Measurements from ENCODE around the gene DDX56. TPM values are rescaled to one million over a fixed set of nuclear protein-coding genes. Genes with fewer than 3 reads are reported as not detected.
A peak's percentile ranks its signal among the peaks of the same experiment; 100 is the strongest.

DDX56 gene
- total RNA-seq, 2 experiments from 2014 or later: 59.0 to 59.6 TPM

DNA sequence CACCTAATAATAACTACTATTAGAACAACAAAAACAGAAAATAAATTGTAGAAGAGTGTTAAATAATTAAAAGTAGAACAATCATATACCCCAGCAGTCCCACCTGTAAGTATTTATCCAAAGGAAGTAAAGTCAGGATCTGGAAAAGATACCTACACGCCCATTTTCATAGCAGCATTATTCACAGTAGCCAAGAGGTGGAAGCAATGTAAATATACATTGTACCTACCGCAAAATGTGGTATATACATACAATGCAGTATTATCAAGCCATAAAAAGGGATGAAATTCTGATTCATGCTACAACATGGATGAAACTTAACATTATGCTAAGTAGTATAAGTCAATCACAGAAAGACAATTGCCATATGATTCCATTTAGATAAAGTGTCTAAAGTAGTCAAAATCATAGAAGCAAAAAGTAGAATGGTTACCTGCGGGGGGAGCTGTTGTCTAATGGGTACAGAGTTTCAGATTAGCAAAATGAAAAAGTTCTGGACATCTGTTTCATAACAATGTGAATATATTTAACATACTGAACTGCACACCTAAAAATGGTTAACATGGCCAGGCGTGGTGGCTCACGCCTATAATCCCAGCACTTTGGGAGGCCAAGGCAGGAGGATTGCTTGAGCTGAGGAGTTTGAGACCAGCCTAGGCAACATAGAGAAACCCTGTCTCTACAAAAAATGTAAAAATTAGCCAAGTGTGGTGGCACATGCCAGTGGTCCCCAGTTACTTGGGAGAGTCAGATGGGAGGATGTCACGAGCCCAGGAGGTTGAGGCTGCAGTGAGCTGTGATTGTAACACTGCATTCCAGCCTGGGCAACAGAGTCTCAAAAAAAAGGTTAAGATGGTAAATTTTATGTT is 14.4 kb upstream of the DDX56 start:
- DNase-seq: peak; percentile 73
- peaks cover 18% of the 10 kb centered on the region for H3K4me1 Mint-ChIP-seq
- H3K36me3 Mint-ChIP-seq (ENCODE audit: low read depth): no peaks in the 10 kb centered on the region
- POLR2A ChIA-PET: interaction anchor here (0.6 to 1.5 kb wide), 8 partner anchors 14 to 372 kb away, joined by 3 to 5 read pairs (median 3); partner anchors contain the start of genes DDX56 and H2AZ2
- H3K9me3 Mint-ChIP-seq: no peaks in the 10 kb centered on the region
- H3K4me3 Mint-ChIP-seq: no peak overlapping the region
- peaks cover under 1% of the 10 kb centered on the region for H3K27me3 Mint-ChIP-seq
- H3K27ac Mint-ChIP-seq: peak overlapping the region; percentile 31
- CTCF ChIA-PET: interaction anchor here (0.6 to 1.3 kb wide), 4 partner anchors 111 to 332 kb away, joined by 3 to 5 read pairs (median 4); no protein-coding TSS in a partner anchor

DNA sequence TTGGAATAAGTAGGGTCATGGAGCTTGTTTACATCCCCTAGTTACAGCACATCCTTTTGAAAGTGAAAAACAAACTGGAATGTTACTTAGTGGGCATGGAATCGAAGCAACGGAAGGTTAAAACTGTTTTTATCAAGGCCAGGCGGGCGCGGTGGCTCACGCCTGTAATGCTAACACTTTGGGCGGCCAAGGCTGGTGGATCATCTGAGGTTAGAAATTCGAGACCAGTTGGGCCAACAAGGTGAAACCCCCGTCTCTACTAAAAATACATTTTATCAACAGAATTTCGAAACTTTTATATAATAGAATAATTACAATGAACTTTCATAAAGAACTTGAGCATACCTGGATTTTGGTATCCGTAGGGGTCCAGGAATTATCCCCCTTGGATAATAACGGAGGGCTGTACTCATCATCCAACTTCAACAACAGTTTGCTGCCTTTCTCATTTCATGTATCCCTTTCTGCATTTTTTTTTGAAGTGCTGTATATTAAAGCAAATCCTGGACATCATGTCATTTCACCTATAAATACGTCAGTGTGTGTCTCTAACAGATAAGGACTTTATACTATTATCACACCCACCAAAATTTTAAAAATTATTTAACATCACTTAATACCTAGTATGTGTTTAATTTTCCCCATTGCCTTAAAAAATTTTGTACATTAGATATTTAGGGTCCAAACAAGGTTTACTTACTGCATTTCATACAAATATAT is 9.6 kb upstream of the DDX56 start:
- Mint-ChIP-seq H3K36me3 (ENCODE audit: low read depth) (peaks cover 24% of the 10 kb centered on the region), H3K9me3 (no peaks in the 10 kb centered on the region), H3K27me3 (no peaks in the 10 kb centered on the region), H3K4me1 (peaks cover 47% of the 10 kb centered on the region), H3K27ac (peak overlapping the region; percentile 85), H3K4me3 (peak overlapping the region; percentile 92)
- ChIA-PET POLR2A (interaction anchor here (0.7 to 5.3 kb wide), 18 partner anchors 8 to 396 kb away, joined by 3 to 96 read pairs (median 11); partner anchors contain the start of genes DDX56, H2AZ2, MYO1G and NUDCD3), CTCF (interaction anchor here (1.3 to 3.4 kb wide), 5 partner anchors 18 to 274 kb away, joined by 5 to 16 read pairs (median 7); no protein-coding TSS in a partner anchor)
- no peak for DNase-seq

DNA sequence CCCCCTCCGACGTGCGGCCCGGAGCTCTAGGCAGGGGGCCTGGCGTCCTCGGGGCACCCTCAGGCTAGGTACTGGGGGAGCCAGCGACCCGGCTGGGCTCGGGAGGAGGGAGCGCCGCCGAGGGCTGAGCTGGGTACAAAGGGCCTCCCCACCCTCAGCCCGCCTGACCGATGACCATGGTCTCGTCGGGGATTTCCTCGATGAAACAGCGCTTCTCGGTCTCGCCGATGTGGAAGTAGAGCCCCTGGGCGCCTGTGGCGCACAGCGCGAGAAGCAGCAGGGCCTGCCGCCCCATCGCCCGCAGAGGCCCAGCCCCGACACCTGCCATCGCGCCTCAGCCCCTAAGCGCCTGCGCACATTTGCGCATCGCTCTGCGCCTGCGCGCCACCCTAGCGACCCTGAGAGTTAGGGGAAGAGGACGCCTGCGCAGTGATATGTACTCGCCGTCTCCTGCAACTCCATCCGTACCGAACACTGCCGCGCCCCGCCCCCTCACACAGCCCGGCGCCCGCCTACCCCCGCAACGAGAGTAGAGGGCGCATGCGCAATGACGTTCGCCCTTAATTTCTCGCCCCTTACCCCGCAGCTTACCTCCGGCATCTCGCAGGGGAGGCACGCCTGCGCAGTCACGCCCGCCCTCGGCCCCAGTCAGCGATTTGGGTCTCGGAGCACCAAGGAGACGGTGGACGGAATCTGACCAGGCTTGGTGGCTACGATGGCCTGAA is 8.3 kb upstream of the DDX56 start, which contains the start of gene TMED4:
Gene TMED4 (minus strand): TSS at position 353 of the 725 bp plus-strand sequence. CDS start 25 bp downstream, at position 328.
- peaks cover 42% of the 10 kb centered on the region for H3K4me1 Mint-ChIP-seq
- H3K27me3 Mint-ChIP-seq: no peaks in the 10 kb centered on the region
- ChIA-PET POLR2A (interaction anchor here (0.6 to 5.3 kb wide), 34 partner anchors 10 to 554 kb away, joined by 3 to 96 read pairs (median 4); partner anchors contain the start of genes DDX56, H2AZ2, MYO1G and NUDCD3), CTCF (interaction anchor here (0.7 to 3.4 kb wide), 11 partner anchors 8 to 339 kb away, joined by 3 to 16 read pairs (median 5); partner anchors contain the start of gene DDX56)
- peaks cover 30% of the 10 kb centered on the region for H3K36me3 Mint-ChIP-seq (ENCODE audit: low read depth)
- peak; percentile 100 for DNase-seq
- no peaks in the 10 kb centered on the region for H3K9me3 Mint-ChIP-seq
- peak within 1 kb of the TSS; percentile 92 for H3K4me3 Mint-ChIP-seq
- peak within 1 kb of the TSS; percentile 85 for H3K27ac Mint-ChIP-seq

DNA sequence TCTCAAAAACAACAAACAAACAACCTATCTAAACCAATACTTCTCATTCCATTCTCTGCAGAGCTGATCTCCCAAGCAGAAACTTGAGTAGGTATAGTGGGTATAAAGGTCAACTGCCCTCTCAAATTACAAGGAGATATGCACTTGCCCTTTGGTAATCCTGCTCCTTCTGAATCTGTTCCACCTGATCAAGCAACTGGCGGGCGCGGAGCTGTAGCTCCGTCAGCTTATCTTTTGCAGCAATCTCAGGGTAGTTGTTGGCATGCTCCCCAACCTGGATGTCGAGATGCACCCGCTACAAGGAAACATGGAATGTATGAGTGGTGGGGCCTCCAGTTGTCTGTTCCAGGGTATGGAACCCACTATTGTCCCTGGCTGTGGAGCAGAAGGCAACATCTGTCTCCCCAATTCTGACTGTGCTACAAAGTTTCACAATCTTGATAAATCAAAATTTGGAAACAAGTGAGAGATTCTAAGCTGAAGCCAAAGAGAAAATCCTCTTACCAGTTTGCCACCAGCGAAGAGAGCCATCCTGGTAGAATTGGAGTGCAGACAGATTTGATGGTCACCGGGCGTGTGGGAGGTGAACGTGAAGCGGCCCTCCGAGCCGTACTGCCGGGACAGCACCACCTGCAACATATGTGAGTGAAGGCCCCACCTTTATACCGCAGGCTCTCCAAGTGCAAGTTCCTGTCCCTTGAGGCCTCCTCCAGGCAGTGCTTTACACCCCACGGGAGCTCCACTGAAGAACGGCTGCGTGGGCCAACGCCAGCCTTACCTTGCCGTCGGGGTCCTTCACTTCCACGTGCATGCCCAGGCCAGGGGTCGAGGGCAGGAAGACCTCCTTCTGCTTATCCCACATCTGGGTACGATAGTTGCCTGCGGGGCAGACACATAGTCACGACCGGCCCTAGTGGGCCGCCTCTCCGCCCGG is 7.5 kb upstream of the DDX56 start:
- no peaks in the 10 kb centered on the region for H3K9me3 Mint-ChIP-seq
- peak overlapping the region; percentile 85 for H3K27ac Mint-ChIP-seq
- ChIA-PET CTCF (interaction anchor here (0.7 to 3.4 kb wide), 12 partner anchors 9 to 418 kb away, joined by 3 to 16 read pairs (median 4); no protein-coding TSS in a partner anchor), POLR2A (interaction anchor here (0.7 to 5.3 kb wide), 28 partner anchors 9 to 555 kb away, joined by 3 to 96 read pairs (median 6); partner anchors contain the start of genes DDX56, H2AZ2, MYO1G and NUDCD3)
- peaks cover 43% of the 10 kb centered on the region for H3K4me1 Mint-ChIP-seq
- H3K4me3 Mint-ChIP-seq: peak overlapping the region; percentile 92
- H3K36me3 Mint-ChIP-seq (ENCODE audit: low read depth): peaks cover 31% of the 10 kb centered on the region
- DNase-seq: peak; percentile 59
- no peaks in the 10 kb centered on the region for H3K27me3 Mint-ChIP-seq

DNA sequence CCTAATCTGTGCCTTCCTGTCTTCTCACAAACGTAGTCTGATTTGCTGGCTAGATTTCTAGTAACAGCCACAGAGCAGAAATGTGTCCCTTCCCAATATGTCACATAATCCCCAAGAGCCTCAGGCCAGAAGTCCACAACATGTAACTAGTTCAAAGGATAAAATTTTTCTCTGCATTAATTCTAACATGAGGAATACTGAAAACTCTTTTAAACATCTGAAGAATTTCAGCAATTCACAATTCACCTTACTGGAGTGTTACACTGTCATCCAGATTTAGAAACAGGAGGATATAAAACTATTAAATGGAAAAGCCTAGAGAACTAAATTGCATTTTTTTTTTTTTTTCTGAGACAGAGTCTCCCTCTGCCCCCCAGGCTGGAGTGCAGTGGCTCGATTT is 2.5 kb upstream of the DDX56 start:
- Mint-ChIP-seq H3K27ac (peak overlapping the region; percentile 4), H3K4me1 (peaks cover 68% of the 10 kb centered on the region), H3K27me3 (no peaks in the 10 kb centered on the region), H3K9me3 (no peaks in the 10 kb centered on the region), H3K4me3 (peak overlapping the region; percentile 1), H3K36me3 (ENCODE audit: low read depth) (peaks cover 68% of the 10 kb centered on the region)
- ChIA-PET CTCF (interaction anchor here (1.5 kb wide), 1 partner anchor 11 kb away, joined by 3 read pairs; no protein-coding TSS in a partner anchor), POLR2A (no interaction called here)
- DNase-seq: no peak

DNA sequence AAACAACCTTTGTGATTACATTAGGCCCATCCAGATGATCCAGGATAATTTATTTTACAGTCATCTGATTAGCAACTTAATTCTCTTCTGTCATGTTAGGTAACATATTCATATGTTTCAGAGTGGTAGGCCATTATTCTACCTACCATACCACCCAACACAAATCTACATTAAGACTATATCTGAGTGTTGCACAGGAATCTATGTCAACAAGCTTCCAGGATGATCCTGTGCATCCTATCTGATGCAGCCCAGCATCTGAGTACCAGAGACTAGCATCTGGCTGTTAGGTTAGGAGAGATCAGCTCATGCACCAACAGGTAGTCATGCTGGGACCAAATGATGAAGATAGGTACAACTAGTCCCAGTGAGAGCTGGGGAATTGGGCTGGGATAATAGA is 1.3 kb upstream of the DDX56 start:
- Mint-ChIP-seq H3K27ac (peak overlapping the region; percentile 87), H3K36me3 (ENCODE audit: low read depth) (peaks cover 71% of the 10 kb centered on the region), H3K4me1 (peaks cover 56% of the 10 kb centered on the region), H3K9me3 (no peaks in the 10 kb centered on the region), H3K27me3 (no peaks in the 10 kb centered on the region), H3K4me3 (peak overlapping the region; percentile 96)
- POLR2A ChIA-PET: interaction anchor here (1.2 to 5.1 kb wide), 9 partner anchors 10 to 273 kb away, joined by 5 to 34 read pairs (median 9); partner anchors contain the start of genes H2AZ2, NUDCD3 and OGDH
- CTCF ChIA-PET: interaction anchor here (1.2 to 3.4 kb wide), 2 partner anchors 10 to 12 kb away, joined by 3 to 26 read pairs; no protein-coding TSS in a partner anchor
- no peak for DNase-seq

DNA sequence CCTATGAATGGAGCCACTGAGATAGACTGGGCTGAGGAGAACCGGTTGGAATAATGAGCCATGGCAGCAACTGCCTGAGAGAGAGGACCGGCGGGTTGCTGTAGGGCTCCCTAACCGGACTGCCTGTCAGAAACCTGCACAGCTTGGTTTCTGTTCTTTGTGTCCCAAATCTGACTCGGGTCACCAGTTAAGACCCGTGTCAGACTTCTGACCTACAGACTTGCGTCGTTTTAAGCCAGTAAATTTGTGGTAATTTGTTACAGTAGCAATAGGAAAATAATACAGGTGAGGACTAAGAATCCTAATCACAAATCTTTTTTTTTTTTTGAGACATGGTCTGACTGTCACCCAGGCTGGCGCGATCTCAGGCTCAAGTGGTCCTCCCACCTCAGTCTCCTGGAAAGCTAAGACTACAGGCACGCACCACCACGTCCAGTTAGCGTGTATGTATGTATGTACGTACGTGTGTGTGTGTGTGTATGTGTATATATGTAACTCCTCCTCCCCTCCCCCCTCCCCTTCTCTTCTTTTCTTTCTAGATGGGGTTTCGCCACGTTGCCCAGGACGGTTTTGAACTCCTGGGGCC is 672 bp upstream of the DDX56 start:
- ChIA-PET CTCF (interaction anchor here (0.6 to 3.4 kb wide), 7 partner anchors 8 to 334 kb away, joined by 3 to 26 read pairs (median 4); no protein-coding TSS in a partner anchor), POLR2A (interaction anchor here (0.9 to 5.5 kb wide), 25 partner anchors 8 to 537 kb away, joined by 3 to 47 read pairs (median 7); partner anchors contain the start of genes H2AZ2, NUDCD3, OGDH and PURB)
- Mint-ChIP-seq H3K4me1 (peaks cover 50% of the 10 kb centered on the region), H3K4me3 (peak overlapping the region; percentile 96), H3K27me3 (no peaks in the 10 kb centered on the region), H3K27ac (peak overlapping the region; percentile 87), H3K36me3 (ENCODE audit: low read depth) (peaks cover 71% of the 10 kb centered on the region), H3K9me3 (no peaks in the 10 kb centered on the region)
- DNase-seq: no peak

DNA sequence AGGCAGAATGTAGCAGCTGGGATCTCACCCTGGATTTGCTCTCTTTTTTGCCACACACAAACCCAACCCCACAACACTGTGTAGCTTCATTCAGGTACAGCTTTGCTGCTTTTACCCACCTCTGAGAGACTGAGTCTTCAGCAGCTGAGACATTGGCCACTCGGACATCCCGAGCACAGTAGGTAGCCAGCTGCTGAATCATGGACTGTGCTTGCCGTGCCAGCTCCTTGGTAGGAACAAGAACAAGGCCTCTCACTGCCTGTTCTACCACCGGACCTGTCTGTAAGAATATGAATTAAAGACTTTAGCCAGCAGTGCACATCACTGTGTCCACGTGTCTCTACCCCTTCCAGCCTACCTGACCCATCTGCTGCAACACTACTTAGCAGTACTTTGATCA is 937 bp downstream of the DDX56 start:
- CTCF ChIA-PET: interaction anchor here (0.8 to 3.4 kb wide), 6 partner anchors 8 to 275 kb away, joined by 3 to 26 read pairs (median 4); partner anchors contain the start of gene TMED4
- no peaks in the 10 kb centered on the region for H3K27me3 Mint-ChIP-seq
- no peak for DNase-seq
- H3K9me3 Mint-ChIP-seq: no peaks in the 10 kb centered on the region
- peak overlapping the region; percentile 96 for H3K4me3 Mint-ChIP-seq
- H3K4me1 Mint-ChIP-seq: peaks cover 40% of the 10 kb centered on the region
- peak overlapping the region; percentile 87 for H3K27ac Mint-ChIP-seq
- peaks cover 72% of the 10 kb centered on the region for H3K36me3 Mint-ChIP-seq (ENCODE audit: low read depth)
- POLR2A ChIA-PET: interaction anchor here (0.9 to 5.5 kb wide), 16 partner anchors 8 to 315 kb away, joined by 3 to 47 read pairs (median 8); partner anchors contain the start of genes H2AZ2, NUDCD3, OGDH and PPIA

DNA sequence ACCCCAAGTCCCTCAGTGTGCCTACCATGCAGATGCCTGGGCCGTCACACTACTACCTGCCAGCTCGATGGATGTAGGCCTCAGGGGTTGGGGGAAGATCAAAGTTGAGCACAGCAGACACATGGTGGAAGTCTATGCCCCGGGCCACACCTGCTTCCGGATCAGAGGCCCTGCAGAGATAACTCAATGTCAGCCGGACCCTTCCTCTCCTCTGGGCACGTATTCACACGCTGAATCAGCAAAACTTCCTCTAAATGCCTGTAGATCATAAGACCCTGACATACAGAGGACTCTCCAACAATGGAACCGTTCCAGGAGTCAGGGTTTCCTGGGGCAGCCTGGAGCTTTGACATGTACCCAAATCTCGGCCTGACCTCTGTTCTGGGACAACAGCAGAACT is 3.7 kb downstream of the DDX56 start:
- Mint-ChIP-seq H3K4me3 (no peak overlapping the region), H3K4me1 (peaks cover 31% of the 10 kb centered on the region), H3K36me3 (ENCODE audit: low read depth) (peaks cover 84% of the 10 kb centered on the region), H3K27ac (no peak overlapping the region), H3K27me3 (no peaks in the 10 kb centered on the region), H3K9me3 (no peaks in the 10 kb centered on the region)
- ChIA-PET CTCF (no interaction called here), POLR2A (interaction anchor here (5.5 kb wide), 1 partner anchor 12 kb away, joined by 47 read pairs; the partner anchor contains the start of gene TMED4)
- no peak for DNase-seq

DNA sequence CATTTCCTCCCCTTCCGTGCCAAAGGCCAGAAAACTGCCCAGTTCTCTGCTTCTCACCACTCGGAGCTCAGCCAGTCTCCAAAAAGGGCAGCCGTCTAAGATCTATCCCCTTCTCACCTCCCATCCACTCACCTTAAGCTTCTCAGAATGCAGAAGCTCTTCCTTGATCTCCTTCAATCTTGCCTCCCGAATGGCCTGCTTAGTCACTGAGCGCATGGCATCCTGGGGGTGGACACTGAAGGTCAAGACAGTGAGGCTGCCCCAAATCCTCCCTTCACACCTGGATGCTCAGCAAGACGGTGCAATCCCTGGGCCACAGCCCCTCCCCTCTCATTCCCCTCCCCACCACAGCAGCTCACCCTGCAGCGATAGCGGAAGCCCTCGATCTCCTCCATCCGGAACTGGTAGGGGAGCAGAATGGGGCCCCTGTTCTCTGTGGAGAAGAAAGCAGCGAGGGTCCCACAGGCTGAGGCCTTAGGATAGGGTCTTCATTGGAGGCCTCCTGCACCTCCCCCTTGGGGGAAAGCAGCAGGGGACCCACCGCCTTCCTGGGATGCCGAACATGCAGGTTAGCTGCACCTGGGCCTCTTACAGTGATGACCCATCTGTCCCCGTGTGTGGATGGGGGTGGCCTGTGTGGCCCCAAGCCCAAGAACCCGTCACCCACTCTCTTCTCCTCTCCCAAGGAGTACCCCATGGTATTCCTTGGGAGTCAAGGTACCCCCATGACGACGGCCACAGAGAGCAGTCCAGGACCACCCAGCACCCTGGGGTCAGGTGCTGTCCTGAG is 4.7 kb downstream of the DDX56 start:
- Mint-ChIP-seq H3K36me3 (ENCODE audit: low read depth) (peaks cover 89% of the 10 kb centered on the region), H3K4me3 (no peak overlapping the region), H3K27me3 (no peaks in the 10 kb centered on the region), H3K4me1 (peaks cover 21% of the 10 kb centered on the region), H3K27ac (no peak overlapping the region), H3K9me3 (no peaks in the 10 kb centered on the region)
- ChIA-PET CTCF (interaction anchor here (1.0 kb wide), 1 partner anchor 21 kb away, joined by 3 read pairs; no protein-coding TSS in a partner anchor), POLR2A (interaction anchor here (1.4 to 5.5 kb wide), 2 partner anchors 13 kb away, joined by 5 to 47 read pairs; partner anchors contain the start of gene TMED4)
- DNase-seq: no peak
